Gastrocnemius medialis (tissue), 4 donors: ENCODE results near the gene NFIC.

Experiments used
- POLR2A ChIP-seq, 2 donors: fragments of 450-650 bp; IDR thresholded peaks; one replicate each; pipeline ENCODE4 v1.6.1; 2017; ENCODE audit warnings: antibody characterized with exemption in 2 of 2, mild to moderate bottlenecking in 2 of 2, moderate library complexity in 2 of 2
- TF ChIP-seq, protein P1 (sequence below), 5 experiments: fragments of 450-650 bp in 3 of 5; fragments of 200-600 bp in 2 of 5; sonication (generic) in 2 of 5; IDR thresholded peaks in 4 of 5; conservative IDR thresholded peaks in 1 of 5; 1 replicate in 4 of 5; 2 replicates in 1 of 5; pipeline ENCODE4 v1.5.1; 2016 to 2019; ENCODE audit warnings: antibody characterized with exemption in 5 of 5, mild to moderate bottlenecking in 3 of 5, moderate library complexity in 3 of 5

DNA sequence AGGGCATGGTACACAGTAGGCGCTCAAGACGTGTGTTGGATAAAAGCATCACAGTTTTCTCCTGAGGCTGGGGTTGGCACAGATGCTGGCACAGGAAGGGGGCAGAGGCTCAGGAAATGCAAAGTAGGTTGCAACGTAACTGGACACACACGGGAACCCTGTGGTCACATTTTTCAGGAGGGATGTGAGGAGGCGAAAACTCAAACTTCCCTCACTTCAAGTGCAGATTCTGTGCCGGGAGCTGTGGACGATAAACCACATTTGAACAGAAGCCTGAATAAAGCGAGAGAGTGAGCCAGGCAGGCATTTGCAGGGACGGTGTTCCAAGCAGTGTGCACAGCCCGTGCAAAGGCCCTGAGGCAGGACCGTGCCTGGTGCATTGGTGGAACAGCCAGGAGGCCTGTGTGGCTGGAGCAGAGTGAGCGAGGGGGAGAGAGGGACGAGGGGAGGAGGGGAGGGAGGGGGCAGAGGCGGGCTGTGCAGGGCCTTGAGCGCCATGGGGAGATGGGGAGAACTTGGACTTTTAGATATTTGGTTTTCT is 40.3 kb downstream of the NFIC start:
- TF ChIP-seq, protein P1, sequence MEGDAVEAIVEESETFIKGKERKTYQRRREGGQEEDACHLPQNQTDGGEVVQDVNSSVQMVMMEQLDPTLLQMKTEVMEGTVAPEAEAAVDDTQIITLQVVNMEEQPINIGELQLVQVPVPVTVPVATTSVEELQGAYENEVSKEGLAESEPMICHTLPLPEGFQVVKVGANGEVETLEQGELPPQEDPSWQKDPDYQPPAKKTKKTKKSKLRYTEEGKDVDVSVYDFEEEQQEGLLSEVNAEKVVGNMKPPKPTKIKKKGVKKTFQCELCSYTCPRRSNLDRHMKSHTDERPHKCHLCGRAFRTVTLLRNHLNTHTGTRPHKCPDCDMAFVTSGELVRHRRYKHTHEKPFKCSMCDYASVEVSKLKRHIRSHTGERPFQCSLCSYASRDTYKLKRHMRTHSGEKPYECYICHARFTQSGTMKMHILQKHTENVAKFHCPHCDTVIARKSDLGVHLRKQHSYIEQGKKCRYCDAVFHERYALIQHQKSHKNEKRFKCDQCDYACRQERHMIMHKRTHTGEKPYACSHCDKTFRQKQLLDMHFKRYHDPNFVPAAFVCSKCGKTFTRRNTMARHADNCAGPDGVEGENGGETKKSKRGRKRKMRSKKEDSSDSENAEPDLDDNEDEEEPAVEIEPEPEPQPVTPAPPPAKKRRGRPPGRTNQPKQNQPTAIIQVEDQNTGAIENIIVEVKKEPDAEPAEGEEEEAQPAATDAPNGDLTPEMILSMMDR (IDR thresholded peaks at IDR 0.05 in 4 of 5, conservative IDR thresholded peaks at IDR 0.05 in 1 of 5) = no peak
- TF ChIP-seq POLR2A (IDR thresholded peaks at IDR 0.05) = no peak
